T-cell (primary cell): ENCODE data around the gene UBE2I. TPM values are rescaled to one million over a fixed set of nuclear protein-coding genes. Genes with fewer than 3 reads are reported as not detected.

Source experiments
- ATAC-seq, 4 experiments: fragments of 200-7000 bp in 3 of 4; fragments of 150-1000 bp in 1 of 4; cut with Tn5 transposase; replicated peaks in 1 of 4; 1 replicate in 3 of 4; 2 replicates in 1 of 4; pipeline ENCODE4 v1.10.0; 2021; ENCODE audit warnings: moderate library complexity in 3 of 4, mild to moderate bottlenecking in 2 of 4, moderate number of reproducible peaks in 1 of 4
- CTCF ChIA-PET, 2 donors: fragments of 300-600 bp; sonication (Branson Sonifier 250); formaldehyde crosslinking; loops; one replicate each; lab custom pipeline; 2022; ENCODE audit warnings: antibody characterized with exemption in 2 of 2; lab: Charles Lee
- POLR2A ChIA-PET, 2 donors: fragments of 300-600 bp; sonication (Branson Sonifier 250); formaldehyde crosslinking; loops; one replicate each; lab custom pipeline; 2022; ENCODE audit warnings: antibody characterized with exemption in 2 of 2; lab: Charles Lee
- DNase-seq, 35 experiments: peaks; one replicate each; pipeline versions ENCODE4 v3.0.0 to v3.0.0-alpha.2; 2013 to 2023
- H3K27ac ChIP-seq: one replicate; pipeline ENCODE4 v1.5.1; 2013; ENCODE audit warnings: low read length
- H3K27me3 ChIP-seq, 2 experiments: replicated peaks in 1 of 2; 1 replicate in 1 of 2; 2 replicates in 1 of 2; pipeline versions ENCODE4 v1.6.1 to v1.7.0; 2013; ENCODE audit warnings: low read length in 1 of 2, mixed read lengths in 1 of 2; ENCODE audit not compliant: control insufficient read depth in 2 of 2, insufficient read depth in 2 of 2; ENCODE audit errors: extremely low read depth in 1 of 2
- H3K36me3 ChIP-seq, 2 donors: 1 replicate in 1 of 2; 2 replicates in 1 of 2; pipeline versions ENCODE4 v1.6.1 to v1.7.0; 2013; ENCODE audit warnings: low read length in 1 of 2; ENCODE audit not compliant: control insufficient read depth in 2 of 2, insufficient read depth in 1 of 2; ENCODE audit errors: extremely low read depth in 1 of 2
- H3K4me1 ChIP-seq, 2 experiments: 1 replicate in 1 of 2; 2 replicates in 1 of 2; pipeline versions ENCODE4 v1.6.1 to v1.7.0; 2013; ENCODE audit warnings: low read length in 2 of 2, mixed read lengths in 1 of 2; ENCODE audit not compliant: insufficient read depth in 2 of 2, control insufficient read depth in 1 of 2; ENCODE audit errors: extremely low read depth in 1 of 2
- H3K4me3 ChIP-seq, 2 donors: 1 replicate in 1 of 2; 2 replicates in 1 of 2; pipeline versions ENCODE4 v1.5.1 to v1.7.0; 2013; ENCODE audit warnings: mild to moderate bottlenecking in 2 of 2, low read length in 1 of 2, moderate library complexity in 1 of 2; ENCODE audit not compliant: control insufficient read depth in 1 of 2; ENCODE audit errors: extremely low read depth in 1 of 2
- H3K9me3 ChIP-seq: 2 replicates; pipeline ENCODE4 v1.7.0; 2013
- H3K27ac Mint-ChIP-seq, 2 donors: one replicate each; pipeline ENCODE4 v1.8.0; 2020 to 2021; ENCODE audit warnings: mild to moderate bottlenecking in 2 of 2, mixed read lengths in 2 of 2
- H3K27me3 Mint-ChIP-seq, 2 donors: one replicate each; pipeline ENCODE4 v1.8.0; 2021 to 2022; ENCODE audit warnings: mixed read lengths in 2 of 2
- H3K36me3 Mint-ChIP-seq: one replicate; pipeline ENCODE4 v1.8.0; 2021; ENCODE audit warnings: mixed read lengths
- H3K4me1 Mint-ChIP-seq, 3 donors: one replicate each; pipeline ENCODE4 v1.8.0; 2020 to 2022; ENCODE audit warnings: mixed read lengths in 3 of 3, mild to moderate bottlenecking in 1 of 3
- H3K4me3 Mint-ChIP-seq, 3 donors: one replicate each; pipeline ENCODE4 v1.8.0; 2020 to 2022; ENCODE audit warnings: mild to moderate bottlenecking in 3 of 3, mixed read lengths in 3 of 3, moderate library complexity in 3 of 3
- H3K9me3 Mint-ChIP-seq, 3 donors: one replicate each; pipeline ENCODE4 v1.8.0; 2020 to 2022; ENCODE audit warnings: mixed read lengths in 3 of 3
- WGBS: methylation state at CpG from one replicate; pipeline ENCODE4 v1.1.5; 2013; ENCODE audit warnings: missing lambda C conversion rate; ENCODE audit not compliant: insufficient coverage; 5-methylcytosine and 5-hydroxymethylcytosine counted together
- total RNA-seq, 35 experiments: library from RNA in 6 of 35; stranded (reverse) in 6 of 35; fragments of 120-200 nt in 1 of 35; gene quantifications; one replicate each; pipeline versions ENCODE4 v1.2.1 to v1.2.4 and lab custom pipeline; 2013 to 2026

The UBE2I gene
- total RNA-seq, 5 donors from 2014 or later (not counting 1 experiment from before 2014, with no cell fraction given): 173 to 247 (median 190) TPM

DNA sequence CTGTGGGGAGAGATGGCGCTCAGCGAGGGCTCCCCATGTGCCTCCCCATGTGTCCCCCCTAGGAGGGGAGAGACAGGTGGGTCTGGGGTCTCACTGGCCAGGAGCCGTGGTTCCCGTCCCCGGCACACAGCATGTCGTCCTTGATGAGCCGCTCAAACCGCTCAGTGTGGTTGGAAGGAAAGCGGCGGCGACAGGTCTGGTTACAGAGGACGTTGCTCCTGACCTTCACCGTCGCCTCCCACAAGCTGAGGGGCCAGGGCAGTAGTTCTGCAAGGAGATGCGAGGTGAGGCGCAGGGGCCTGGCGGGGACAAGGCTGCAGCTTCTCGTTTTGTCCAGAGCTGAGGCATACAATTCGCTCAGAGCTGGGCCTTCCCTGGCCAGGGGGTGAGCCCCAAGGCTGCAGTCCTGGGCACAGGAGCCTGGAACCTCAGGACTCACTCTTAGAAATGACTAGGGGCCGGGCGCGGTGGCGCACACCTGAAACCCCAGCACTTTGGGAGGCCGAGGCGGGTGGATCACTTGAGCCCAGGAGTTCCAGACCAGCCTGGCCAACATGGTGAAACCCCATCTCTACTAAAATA lies 22.8 kb upstream of the UBE2I start:
- H3K9me3 ChIP-seq: no peaks in the 10 kb centered on the region
- DNase-seq: no peak
- no peaks in the 10 kb centered on the region for H3K9me3 Mint-ChIP-seq
- peaks cover 0 to 2% (median 0%) of the 10 kb centered on the region in 3 donors for H3K4me1 Mint-ChIP-seq
- H3K4me3 Mint-ChIP-seq: no peak overlapping the region
- 74% methylated on average over 17 of the region's 25 CpGs for WGBS
- peaks cover 5 to 73% of the 10 kb centered on the region in 2 experiments for H3K27me3 ChIP-seq
- H3K27ac ChIP-seq: no peak overlapping the region
- POLR2A ChIA-PET: no interaction called here
- H3K4me1 ChIP-seq: peaks cover 0 to 10% of the 10 kb centered on the region in 2 experiments
- H3K27ac Mint-ChIP-seq: no peak overlapping the region
- no peaks in the 10 kb centered on the region for H3K36me3 Mint-ChIP-seq
- H3K36me3 ChIP-seq: no peaks in the 10 kb centered on the region
- CTCF ChIA-PET: no interaction called here
- H3K27me3 Mint-ChIP-seq: peaks cover 12 to 50% of the 10 kb centered on the region in 2 donors
- H3K4me3 ChIP-seq: no peak overlapping the region
- no peak for ATAC-seq

- ATAC-seq: no peak
- POLR2A ChIA-PET: interaction anchor here in 1 of 2 donors (0.7 kb wide), 1 partner anchor 8 kb away, joined by 3 read pairs; no protein-coding TSS in a partner anchor
- CTCF ChIA-PET: no interaction called here
- Histone ChIP-seq H3K4me1 (peaks cover 0 to 10% of the 10 kb centered on the region in 2 experiments), H3K9me3 (no peaks in the 10 kb centered on the region), H3K27ac (no peak overlapping the region), H3K4me3 (no peak overlapping the region), H3K27me3 (peaks cover 5 to 81% of the 10 kb centered on the region in 2 experiments), H3K36me3 (no peaks in the 10 kb centered on the region)
- WGBS: 72% methylated on average over 24 of the region's 40 CpGs
- peaks cover 18 to 59% of the 10 kb centered on the region in 2 donors for H3K27me3 Mint-ChIP-seq
- no peak overlapping the region for H3K27ac Mint-ChIP-seq
- no peaks in the 10 kb centered on the region for H3K9me3 Mint-ChIP-seq
- DNase-seq: no peak
- H3K36me3 Mint-ChIP-seq: no peaks in the 10 kb centered on the region
- H3K4me1 Mint-ChIP-seq: peaks cover 0 to 2% (median 0%) of the 10 kb centered on the region in 3 donors
- H3K4me3 Mint-ChIP-seq: no peak overlapping the region
Measured at GRCh38 chr16:1287982-1288670, 21.3 kb upstream of the UBE2I start.

- H3K4me3 Mint-ChIP-seq: peak overlapping the region in 1 of 3 donors; percentile 2
- no peak overlapping the region for H3K27ac Mint-ChIP-seq
- no peaks in the 10 kb centered on the region for H3K9me3 ChIP-seq
- H3K36me3 ChIP-seq: no peaks in the 10 kb centered on the region
- peaks cover 5 to 82% of the 10 kb centered on the region in 2 experiments for H3K27me3 ChIP-seq
- H3K36me3 Mint-ChIP-seq: no peaks in the 10 kb centered on the region
- CTCF ChIA-PET: no interaction called here
- no peak overlapping the region for H3K4me3 ChIP-seq
- peaks cover 0 to 10% of the 10 kb centered on the region in 2 experiments for H3K4me1 ChIP-seq
- 67% methylated on average over 10 of the region's 20 CpGs for WGBS
- H3K4me1 Mint-ChIP-seq: peaks cover 0 to 2% (median 0%) of the 10 kb centered on the region in 3 donors
- H3K27me3 Mint-ChIP-seq: peaks cover 24 to 60% of the 10 kb centered on the region in 2 donors
- H3K27ac ChIP-seq: no peak overlapping the region
- no peaks in the 10 kb centered on the region for H3K9me3 Mint-ChIP-seq
- POLR2A ChIA-PET: no interaction called here
- peak; percentile 50 to 81 (median 64) for ATAC-seq
- DNase-seq: peak in 13 of 35 experiments; percentile 12 to 57 (median 27)
Measured at GRCh38 chr16:1288813-1289476, 20.5 kb upstream of the UBE2I start.

DNA sequence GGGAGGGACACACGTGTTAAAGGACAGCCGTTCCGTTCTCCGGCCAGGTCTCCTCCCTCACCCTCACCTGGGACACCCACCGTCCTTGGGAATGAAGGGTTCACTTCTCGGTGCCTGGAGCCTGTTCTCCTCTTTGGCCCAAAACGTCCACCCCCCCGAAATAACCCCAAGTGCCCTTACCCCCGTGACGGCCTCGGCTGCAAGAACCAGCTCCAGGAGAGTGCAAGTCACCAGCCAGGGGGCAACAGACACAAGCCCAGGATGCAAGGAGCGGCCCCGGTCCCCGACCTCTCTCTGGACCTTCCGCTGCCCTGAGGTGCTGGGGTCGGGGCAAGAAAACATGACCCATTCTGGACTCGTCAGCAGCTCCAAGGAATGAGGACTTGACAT lies 20.0 kb upstream of the UBE2I start:
- Histone ChIP-seq H3K9me3 (no peaks in the 10 kb centered on the region), H3K4me3 (no peak overlapping the region), H3K27ac (no peak overlapping the region), H3K27me3 (peaks cover 5 to 82% of the 10 kb centered on the region in 2 experiments), H3K36me3 (no peaks in the 10 kb centered on the region), H3K4me1 (peaks cover 0 to 10% of the 10 kb centered on the region in 2 experiments)
- CTCF ChIA-PET: interaction anchor here in 1 of 2 donors (0.7 kb wide), 1 partner anchor 142 kb away, joined by 7 read pairs; no protein-coding TSS in a partner anchor
- H3K27me3 Mint-ChIP-seq: peaks cover 30 to 63% of the 10 kb centered on the region in 2 donors
- H3K36me3 Mint-ChIP-seq: no peaks in the 10 kb centered on the region
- peak overlapping the region in 1 of 3 donors; percentile 2 for H3K4me3 Mint-ChIP-seq
- ATAC-seq (no peak), DNase-seq (no peak)
- POLR2A ChIA-PET: no interaction called here
- no peaks in the 10 kb centered on the region for H3K9me3 Mint-ChIP-seq
- no peak overlapping the region for H3K27ac Mint-ChIP-seq
- peaks cover 0 to 2% (median 0%) of the 10 kb centered on the region in 3 donors for H3K4me1 Mint-ChIP-seq
- WGBS: 15% methylated on average over 11 of the region's 17 CpGs

GRCh38 chr16:1290063-1290501 lies 19.4 kb upstream of the UBE2I start:
- no peak overlapping the region for H3K4me3 Mint-ChIP-seq
- H3K9me3 Mint-ChIP-seq: no peaks in the 10 kb centered on the region
- no peaks in the 10 kb centered on the region for H3K9me3 ChIP-seq
- ATAC-seq (no peak), DNase-seq (no peak)
- no peak overlapping the region for H3K27ac ChIP-seq
- H3K27me3 ChIP-seq: peaks cover 5 to 85% of the 10 kb centered on the region in 2 experiments
- WGBS: 23% methylated on average over 3 of the region's 22 CpGs
- H3K36me3 ChIP-seq: no peaks in the 10 kb centered on the region
- no peaks in the 10 kb centered on the region for H3K36me3 Mint-ChIP-seq
- H3K4me1 ChIP-seq: peaks cover 0 to 10% of the 10 kb centered on the region in 2 experiments
- H3K27ac Mint-ChIP-seq: no peak overlapping the region
- ChIA-PET CTCF (interaction anchor here in 1 of 2 donors (0.7 kb wide), 1 partner anchor 142 kb away, joined by 7 read pairs; no protein-coding TSS in a partner anchor), POLR2A (no interaction called here)
- H3K4me1 Mint-ChIP-seq: peaks cover 0 to 2% (median 0%) of the 10 kb centered on the region in 3 donors
- H3K4me3 ChIP-seq: no peak overlapping the region
- peaks cover 30 to 65% of the 10 kb centered on the region in 2 donors for H3K27me3 Mint-ChIP-seq
